HG03025 (cell line): Measurements from ENCODE around the gene PRF1.

Experiments used
- ATAC-seq: cut with Tn5 transposase; IDR thresholded peaks from one replicate; pipeline ENCODE4 v1.9.1; 2021; ENCODE audit warnings: mild to moderate bottlenecking, moderate library complexity; ENCODE audit not compliant: unreplicated experiment, low FRiP score

The PRF1 gene

GRCh38 chr10:70563230-70563629 is 39.3 kb downstream of the PRF1 start:
- no peak for ATAC-seq

GRCh38 chr10:70562036-70562755 is 40.3 kb downstream of the PRF1 start:
- ATAC-seq = no peak

GRCh38 chr10:70561558-70561957 is 41.0 kb downstream of the PRF1 start:
- no peak for ATAC-seq

- no peak for ATAC-seq
Observed at GRCh38 chr10:70561070-70561469, 41.5 kb downstream of the PRF1 start.

GRCh38 chr10:70560511-70560941 is 42.0 kb downstream of the PRF1 start:
- no peak for ATAC-seq

GRCh38 chr10:70559861-70560260 is 42.7 kb downstream of the PRF1 start:
- no peak for ATAC-seq

GRCh38 chr10:70558871-70559810 is 43.4 kb downstream of the PRF1 start:
- ATAC-seq = no peak

GRCh38 chr10:70558295-70558694 is 44.2 kb downstream of the PRF1 start:
- ATAC-seq = no peak

- ATAC-seq = no peak
Observed at GRCh38 chr10:70557876-70558275, 44.7 kb downstream of the PRF1 start.

- ATAC-seq = no peak
Observed at GRCh38 chr10:70557086-70557845, 45.3 kb downstream of the PRF1 start.

GRCh38 chr10:70555371-70555770 is 47.2 kb downstream of the PRF1 start:
- ATAC-seq = no peak

GRCh38 chr10:70552586-70552985 is 50.0 kb downstream of the PRF1 start:
- ATAC-seq = no peak

- no peak for ATAC-seq
Observed at GRCh38 chr10:70551971-70552422, 50.5 kb downstream of the PRF1 start.

GRCh38 chr10:70551466-70551865 is 51.1 kb downstream of the PRF1 start:
- no peak for ATAC-seq

- no peak for ATAC-seq
Observed at GRCh38 chr10:70550459-70550858, 52.1 kb downstream of the PRF1 start.

GRCh38 chr10:70549962-70550458 is 52.5 kb downstream of the PRF1 start:
- ATAC-seq = no peak

GRCh38 chr10:70549351-70549961 is 53.1 kb downstream of the PRF1 start:
- ATAC-seq = no peak
